ENCODE measurements around the gene LPIN3.

- no peak for TF ChIP-seq CTCF (conservative IDR thresholded peaks at IDR 0.05)
- TF ChIP-seq ZFX (IDR thresholded peaks at IDR 0.05) = no peak
Measured at GRCh38 chr20:41306061-41306727, 34.4 kb upstream of the LPIN3 start.
